WTC11 (cell line): ENCODE data around the gene TBC1D22A. TPM values are rescaled to one million over a fixed set of nuclear protein-coding genes. Genes with fewer than 3 reads are reported as not detected.

Experiments
- ATAC-seq: fragments of 200-7000 bp; cut with Tn5 transposase; 2 replicates; pipeline ENCODE4 v1.10.0; 2021; ENCODE audit warnings: mild to moderate bottlenecking, moderate library complexity
- CTCF ChIA-PET: fragments of 300-600 bp; sonication (Branson Sonifier 250); formaldehyde crosslinking; loops from one replicate; lab custom pipeline; 2021; ENCODE audit warnings: antibody characterized with exemption; lab: Charles Lee
- POLR2A ChIA-PET: fragments of 350-600 bp; sonication (Branson Sonifier 250); formaldehyde crosslinking; loops from one replicate; lab custom pipeline; 2021; ENCODE audit warnings: antibody characterized with exemption; lab: Charles Lee
- DNase-seq: peaks from one replicate; pipeline ENCODE4 v3.0.0; 2021; ENCODE audit warnings: low spot score
- H3K27ac Mint-ChIP-seq: 2 replicates; pipeline ENCODE4 v1.8.0; 2021; ENCODE audit warnings: mixed read lengths
- H3K27me3 Mint-ChIP-seq: 2 replicates; pipeline ENCODE4 v1.8.0; 2021; ENCODE audit warnings: low read depth, mild to moderate bottlenecking, moderate library complexity, mixed read lengths
- H3K36me3 Mint-ChIP-seq: 2 replicates; pipeline ENCODE4 v1.8.0; 2021; ENCODE audit warnings: mixed read lengths
- H3K4me1 Mint-ChIP-seq: 2 replicates; pipeline ENCODE4 v1.8.0; 2022; ENCODE audit warnings: mixed read lengths
- H3K4me3 Mint-ChIP-seq: 2 replicates; pipeline ENCODE4 v1.8.0; 2021; ENCODE audit warnings: mild to moderate bottlenecking, moderate library complexity, mixed read lengths
- H3K9me3 Mint-ChIP-seq: 2 replicates; pipeline ENCODE4 v1.8.0; 2021; ENCODE audit warnings: mixed read lengths
- GABPB1 ChIP-seq: sonication (generic); formaldehyde crosslinking; IDR thresholded peaks from 2 replicates; pipeline ENCODE4 v1.8.1; 2023; ENCODE audit warnings: mild to moderate bottlenecking, missing genetic modification reagents
- NFATC4 ChIP-seq: fragments of 250-450 bp; sonication (Bioruptor Pico); IDR thresholded peaks from 2 replicates; pipeline ENCODE4 v1.9.0; 2021; ENCODE audit warnings: mild to moderate bottlenecking
- NFYB ChIP-seq: sonication (generic); formaldehyde crosslinking; conservative IDR thresholded peaks from 2 replicates; pipeline ENCODE4 v1.8.0; 2022; ENCODE audit warnings: low read depth, missing genetic modification reagents
- NR1H2 ChIP-seq: sonication (generic); formaldehyde crosslinking; IDR thresholded peaks from 2 replicates; pipeline ENCODE4 v1.9.0; 2021; ENCODE audit warnings: mild to moderate bottlenecking, moderate library complexity, missing genetic modification reagents
- PRRX2 ChIP-seq: fragments of 250-450 bp; sonication (Bioruptor Pico); IDR thresholded peaks from 2 replicates; pipeline ENCODE4 v1.8.0; 2021; ENCODE audit warnings: mild to moderate bottlenecking
- ZNF317 ChIP-seq: sonication (generic); formaldehyde crosslinking; IDR thresholded peaks from 2 replicates; pipeline ENCODE4 v1.8.1; 2023; ENCODE audit warnings: low read depth, mild to moderate bottlenecking, moderate library complexity, missing genetic modification reagents, borderline replicate concordance
- total RNA-seq: library from RNA; stranded (reverse); gene quantifications from 3 replicates; pipeline ENCODE4 v1.2.3, GENCODE V29; 2021
- TF ChIP-seq, protein P1 (sequence below): sonication (generic); formaldehyde crosslinking; IDR thresholded peaks from 2 replicates; pipeline ENCODE4 v1.8.0; 2022; ENCODE audit warnings: mild to moderate bottlenecking, missing genetic modification reagents
- TF ChIP-seq, protein P2 (sequence below): sonication (generic); formaldehyde crosslinking; IDR thresholded peaks from 2 replicates; pipeline ENCODE4 v1.8.1; 2023; ENCODE audit warnings: mild to moderate bottlenecking, moderate library complexity, missing genetic modification reagents
- TF ChIP-seq, protein P3 (sequence below): sonication (generic); formaldehyde crosslinking; IDR thresholded peaks from 2 replicates; pipeline ENCODE4 v1.8.1; 2022; ENCODE audit warnings: mild to moderate bottlenecking, moderate library complexity, missing genetic modification reagents
- TF ChIP-seq, protein P4 (sequence below): fragments of 250-450 bp; sonication (Bioruptor Pico); conservative IDR thresholded peaks from 2 replicates; pipeline ENCODE4 v1.9.0; 2021; ENCODE audit warnings: mild to moderate bottlenecking
- TF ChIP-seq, protein P5 (sequence below): sonication (generic); formaldehyde crosslinking; IDR thresholded peaks from 2 replicates; pipeline ENCODE4 v1.8.0; 2023; ENCODE audit warnings: mild to moderate bottlenecking, missing genetic modification reagents
- TF ChIP-seq, protein P6 (sequence below): sonication (generic); formaldehyde crosslinking; conservative IDR thresholded peaks from 2 replicates; pipeline ENCODE4 v1.8.1; 2023; ENCODE audit warnings: mild to moderate bottlenecking, low read depth, missing genetic modification reagents, moderate library complexity
- TF ChIP-seq, protein P7 (sequence below): sonication (generic); formaldehyde crosslinking; IDR thresholded peaks from 2 replicates; pipeline ENCODE4 v1.8.0; 2022; ENCODE audit warnings: mild to moderate bottlenecking, missing genetic modification reagents
- TF ChIP-seq, protein P8 (sequence below): sonication (generic); formaldehyde crosslinking; IDR thresholded peaks from 2 replicates; pipeline ENCODE4 v1.8.0; 2022; ENCODE audit warnings: mild to moderate bottlenecking, missing genetic modification reagents
- TF ChIP-seq, protein P9 (sequence below): sonication (generic); formaldehyde crosslinking; conservative IDR thresholded peaks from 2 replicates; pipeline ENCODE4 v1.8.1; 2022; ENCODE audit warnings: mild to moderate bottlenecking, missing genetic modification reagents

The TBC1D22A gene
- total RNA-seq, 1 experiment from 2014 or later = 18.1 TPM

DNA sequence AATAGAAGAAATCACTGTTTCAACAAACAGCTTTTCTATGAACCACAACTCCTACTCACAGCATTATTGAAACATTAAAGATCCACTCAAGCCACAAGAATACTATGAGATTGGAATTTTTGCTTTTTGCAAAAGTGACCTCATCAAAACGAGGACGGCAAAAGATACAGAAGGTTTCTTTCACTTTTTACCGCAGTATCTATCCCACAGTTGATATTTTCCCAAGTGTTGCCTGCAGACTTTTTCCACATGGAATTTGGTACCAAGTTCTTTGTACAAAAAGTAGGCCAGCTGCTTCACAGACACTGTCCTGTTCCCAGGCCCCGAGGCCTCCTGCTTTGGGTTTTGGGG is 204.0 kb downstream of the TBC1D22A start:
- H3K4me1 Mint-ChIP-seq = peaks cover 15% of the 10 kb centered on the region
- H3K9me3 Mint-ChIP-seq = no peaks in the 10 kb centered on the region
- H3K4me3 Mint-ChIP-seq = no peak overlapping the region
- no peaks in the 10 kb centered on the region for H3K36me3 Mint-ChIP-seq
- H3K27ac Mint-ChIP-seq = peak overlapping the region; percentile 64; the same call in 1 of the 2 replicates
- ATAC-seq (no peak), DNase-seq (no peak)
- ChIA-PET CTCF (interaction anchor here (1.2 to 1.9 kb wide), 3 partner anchors 12 to 168 kb away, joined by 3 to 6 read pairs (median 5); no protein-coding TSS in a partner anchor), POLR2A (no interaction called here)
- TF ChIP-seq, protein P1, sequence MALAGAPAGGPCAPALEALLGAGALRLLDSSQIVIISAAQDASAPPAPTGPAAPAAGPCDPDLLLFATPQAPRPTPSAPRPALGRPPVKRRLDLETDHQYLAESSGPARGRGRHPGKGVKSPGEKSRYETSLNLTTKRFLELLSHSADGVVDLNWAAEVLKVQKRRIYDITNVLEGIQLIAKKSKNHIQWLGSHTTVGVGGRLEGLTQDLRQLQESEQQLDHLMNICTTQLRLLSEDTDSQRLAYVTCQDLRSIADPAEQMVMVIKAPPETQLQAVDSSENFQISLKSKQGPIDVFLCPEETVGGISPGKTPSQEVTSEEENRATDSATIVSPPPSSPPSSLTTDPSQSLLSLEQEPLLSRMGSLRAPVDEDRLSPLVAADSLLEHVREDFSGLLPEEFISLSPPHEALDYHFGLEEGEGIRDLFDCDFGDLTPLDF (CRISPR knock-in tag) = no peak
- TF ChIP-seq NFATC4 (CRISPR knock-in tag) = no peak
- TF ChIP-seq, protein P2, sequence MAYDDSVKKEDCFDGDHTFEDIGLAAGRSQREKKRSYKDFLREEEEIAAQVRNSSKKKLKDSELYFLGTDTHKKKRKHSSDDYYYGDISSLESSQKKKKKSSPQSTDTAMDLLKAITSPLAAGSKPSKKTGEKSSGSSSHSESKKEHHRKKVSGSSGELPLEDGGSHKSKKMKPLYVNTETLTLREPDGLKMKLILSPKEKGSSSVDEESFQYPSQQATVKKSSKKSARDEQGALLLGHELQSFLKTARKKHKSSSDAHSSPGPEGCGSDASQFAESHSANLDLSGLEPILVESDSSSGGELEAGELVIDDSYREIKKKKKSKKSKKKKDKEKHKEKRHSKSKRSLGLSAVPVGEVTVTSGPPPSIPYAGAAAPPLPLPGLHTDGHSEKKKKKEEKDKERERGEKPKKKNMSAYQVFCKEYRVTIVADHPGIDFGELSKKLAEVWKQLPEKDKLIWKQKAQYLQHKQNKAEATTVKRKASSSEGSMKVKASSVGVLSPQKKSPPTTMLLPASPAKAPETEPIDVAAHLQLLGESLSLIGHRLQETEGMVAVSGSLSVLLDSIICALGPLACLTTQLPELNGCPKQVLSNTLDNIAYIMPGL (CRISPR knock-in tag) = no peak
- TF ChIP-seq NR1H2 (CRISPR knock-in tag) = no peak
- TF ChIP-seq, protein P3, sequence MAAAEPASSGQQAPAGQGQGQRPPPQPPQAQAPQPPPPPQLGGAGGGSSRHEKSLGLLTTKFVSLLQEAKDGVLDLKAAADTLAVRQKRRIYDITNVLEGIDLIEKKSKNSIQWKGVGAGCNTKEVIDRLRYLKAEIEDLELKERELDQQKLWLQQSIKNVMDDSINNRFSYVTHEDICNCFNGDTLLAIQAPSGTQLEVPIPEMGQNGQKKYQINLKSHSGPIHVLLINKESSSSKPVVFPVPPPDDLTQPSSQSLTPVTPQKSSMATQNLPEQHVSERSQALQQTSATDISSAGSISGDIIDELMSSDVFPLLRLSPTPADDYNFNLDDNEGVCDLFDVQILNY (CRISPR knock-in tag) = no peak
- TF ChIP-seq PRRX2 (CRISPR knock-in tag) = no peak
- TF ChIP-seq, protein P4, sequence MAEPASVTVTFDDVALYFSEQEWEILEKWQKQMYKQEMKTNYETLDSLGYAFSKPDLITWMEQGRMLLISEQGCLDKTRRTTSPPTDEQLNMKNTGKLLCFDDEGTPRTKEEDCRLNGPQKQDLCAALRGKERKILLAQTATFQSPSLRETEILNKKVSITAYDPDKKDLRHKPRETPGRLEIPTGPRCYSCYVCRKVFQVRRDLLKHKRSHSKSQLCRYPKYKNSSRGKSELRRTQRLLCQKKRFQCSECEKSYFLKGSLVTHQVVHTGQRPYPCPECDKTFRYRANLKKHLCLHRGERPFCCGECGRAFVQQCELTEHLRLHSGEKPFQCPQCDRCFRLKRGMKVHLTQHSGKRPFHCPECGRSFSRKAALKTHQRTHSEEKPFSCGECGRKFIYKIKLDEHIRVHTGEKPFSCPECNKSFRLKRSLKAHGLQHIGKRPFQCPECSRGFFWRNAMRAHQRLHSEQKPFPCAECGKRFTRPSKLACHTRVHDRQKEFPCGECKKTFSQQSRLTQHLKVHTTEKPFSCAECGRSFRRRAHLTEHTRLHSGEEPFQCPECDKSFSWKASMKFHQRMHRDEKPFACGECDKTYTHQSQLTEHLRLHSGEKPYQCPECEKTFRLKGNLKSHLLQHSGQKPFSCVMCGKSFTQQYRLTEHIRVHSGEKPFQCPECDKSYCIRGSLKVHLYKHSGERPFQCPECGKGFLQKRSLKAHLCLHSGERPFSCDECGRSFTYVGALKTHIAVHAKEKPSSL (CRISPR knock-in tag) = no peak
- TF ChIP-seq GABPB1 (CRISPR knock-in tag) = no peak
- no peak for TF ChIP-seq NFYB (CRISPR knock-in tag)
- TF ChIP-seq ZNF317 (CRISPR knock-in tag) = no peak
- TF ChIP-seq, protein P5, sequence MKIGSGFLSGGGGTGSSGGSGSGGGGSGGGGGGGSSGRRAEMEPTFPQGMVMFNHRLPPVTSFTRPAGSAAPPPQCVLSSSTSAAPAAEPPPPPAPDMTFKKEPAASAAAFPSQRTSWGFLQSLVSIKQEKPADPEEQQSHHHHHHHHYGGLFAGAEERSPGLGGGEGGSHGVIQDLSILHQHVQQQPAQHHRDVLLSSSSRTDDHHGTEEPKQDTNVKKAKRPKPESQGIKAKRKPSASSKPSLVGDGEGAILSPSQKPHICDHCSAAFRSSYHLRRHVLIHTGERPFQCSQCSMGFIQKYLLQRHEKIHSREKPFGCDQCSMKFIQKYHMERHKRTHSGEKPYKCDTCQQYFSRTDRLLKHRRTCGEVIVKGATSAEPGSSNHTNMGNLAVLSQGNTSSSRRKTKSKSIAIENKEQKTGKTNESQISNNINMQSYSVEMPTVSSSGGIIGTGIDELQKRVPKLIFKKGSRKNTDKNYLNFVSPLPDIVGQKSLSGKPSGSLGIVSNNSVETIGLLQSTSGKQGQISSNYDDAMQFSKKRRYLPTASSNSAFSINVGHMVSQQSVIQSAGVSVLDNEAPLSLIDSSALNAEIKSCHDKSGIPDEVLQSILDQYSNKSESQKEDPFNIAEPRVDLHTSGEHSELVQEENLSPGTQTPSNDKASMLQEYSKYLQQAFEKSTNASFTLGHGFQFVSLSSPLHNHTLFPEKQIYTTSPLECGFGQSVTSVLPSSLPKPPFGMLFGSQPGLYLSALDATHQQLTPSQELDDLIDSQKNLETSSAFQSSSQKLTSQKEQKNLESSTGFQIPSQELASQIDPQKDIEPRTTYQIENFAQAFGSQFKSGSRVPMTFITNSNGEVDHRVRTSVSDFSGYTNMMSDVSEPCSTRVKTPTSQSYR (CRISPR knock-in tag) = no peak
- TF ChIP-seq, protein P6, sequence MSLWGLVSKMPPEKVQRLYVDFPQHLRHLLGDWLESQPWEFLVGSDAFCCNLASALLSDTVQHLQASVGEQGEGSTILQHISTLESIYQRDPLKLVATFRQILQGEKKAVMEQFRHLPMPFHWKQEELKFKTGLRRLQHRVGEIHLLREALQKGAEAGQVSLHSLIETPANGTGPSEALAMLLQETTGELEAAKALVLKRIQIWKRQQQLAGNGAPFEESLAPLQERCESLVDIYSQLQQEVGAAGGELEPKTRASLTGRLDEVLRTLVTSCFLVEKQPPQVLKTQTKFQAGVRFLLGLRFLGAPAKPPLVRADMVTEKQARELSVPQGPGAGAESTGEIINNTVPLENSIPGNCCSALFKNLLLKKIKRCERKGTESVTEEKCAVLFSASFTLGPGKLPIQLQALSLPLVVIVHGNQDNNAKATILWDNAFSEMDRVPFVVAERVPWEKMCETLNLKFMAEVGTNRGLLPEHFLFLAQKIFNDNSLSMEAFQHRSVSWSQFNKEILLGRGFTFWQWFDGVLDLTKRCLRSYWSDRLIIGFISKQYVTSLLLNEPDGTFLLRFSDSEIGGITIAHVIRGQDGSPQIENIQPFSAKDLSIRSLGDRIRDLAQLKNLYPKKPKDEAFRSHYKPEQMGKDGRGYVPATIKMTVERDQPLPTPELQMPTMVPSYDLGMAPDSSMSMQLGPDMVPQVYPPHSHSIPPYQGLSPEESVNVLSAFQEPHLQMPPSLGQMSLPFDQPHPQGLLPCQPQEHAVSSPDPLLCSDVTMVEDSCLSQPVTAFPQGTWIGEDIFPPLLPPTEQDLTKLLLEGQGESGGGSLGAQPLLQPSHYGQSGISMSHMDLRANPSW (CRISPR knock-in tag) = no peak
- TF ChIP-seq, protein P7, sequence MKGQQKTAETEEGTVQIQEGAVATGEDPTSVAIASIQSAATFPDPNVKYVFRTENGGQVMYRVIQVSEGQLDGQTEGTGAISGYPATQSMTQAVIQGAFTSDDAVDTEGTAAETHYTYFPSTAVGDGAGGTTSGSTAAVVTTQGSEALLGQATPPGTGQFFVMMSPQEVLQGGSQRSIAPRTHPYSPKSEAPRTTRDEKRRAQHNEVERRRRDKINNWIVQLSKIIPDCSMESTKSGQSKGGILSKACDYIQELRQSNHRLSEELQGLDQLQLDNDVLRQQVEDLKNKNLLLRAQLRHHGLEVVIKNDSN (CRISPR knock-in tag) = no peak
- TF ChIP-seq, protein P8, sequence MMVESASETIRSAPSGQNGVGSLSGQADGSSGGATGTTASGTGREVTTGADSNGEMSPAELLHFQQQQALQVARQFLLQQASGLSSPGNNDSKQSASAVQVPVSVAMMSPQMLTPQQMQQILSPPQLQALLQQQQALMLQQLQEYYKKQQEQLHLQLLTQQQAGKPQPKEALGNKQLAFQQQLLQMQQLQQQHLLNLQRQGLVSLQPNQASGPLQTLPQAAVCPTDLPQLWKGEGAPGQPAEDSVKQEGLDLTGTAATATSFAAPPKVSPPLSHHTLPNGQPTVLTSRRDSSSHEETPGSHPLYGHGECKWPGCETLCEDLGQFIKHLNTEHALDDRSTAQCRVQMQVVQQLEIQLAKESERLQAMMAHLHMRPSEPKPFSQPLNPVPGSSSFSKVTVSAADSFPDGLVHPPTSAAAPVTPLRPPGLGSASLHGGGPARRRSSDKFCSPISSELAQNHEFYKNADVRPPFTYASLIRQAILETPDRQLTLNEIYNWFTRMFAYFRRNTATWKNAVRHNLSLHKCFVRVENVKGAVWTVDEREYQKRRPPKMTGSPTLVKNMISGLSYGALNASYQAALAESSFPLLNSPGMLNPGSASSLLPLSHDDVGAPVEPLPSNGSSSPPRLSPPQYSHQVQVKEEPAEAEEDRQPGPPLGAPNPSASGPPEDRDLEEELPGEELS (CRISPR knock-in tag) = no peak
- TF ChIP-seq, protein P9, sequence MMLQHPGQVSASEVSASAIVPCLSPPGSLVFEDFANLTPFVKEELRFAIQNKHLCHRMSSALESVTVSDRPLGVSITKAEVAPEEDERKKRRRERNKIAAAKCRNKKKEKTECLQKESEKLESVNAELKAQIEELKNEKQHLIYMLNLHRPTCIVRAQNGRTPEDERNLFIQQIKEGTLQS = no peak
- H3K27me3 Mint-ChIP-seq = no peaks in the 10 kb centered on the region
